Hepatocyte (in vitro differentiated cells): Measurements from ENCODE around the gene RCBTB2. TPM values are rescaled to one million over a fixed set of nuclear protein-coding genes. Genes with fewer than 3 reads are reported as not detected.

Source experiments
- DNase-seq: peaks from one replicate; pipeline ENCODE4 v3.0.0-alpha.2; 2016; ENCODE audit warnings: low spot score
- H2AFZ ChIP-seq: fragments of 200-600 bp; sonication (generic); 2 replicates; pipeline ENCODE4 v1.6.0; 2016; ENCODE audit warnings: antibody characterized with exemption, mild to moderate bottlenecking
- H3K27ac ChIP-seq: fragments of 200-600 bp; sonication (generic); 2 replicates; pipeline ENCODE4 v1.5.1; 2016; ENCODE audit warnings: mild to moderate bottlenecking
- H3K27me3 ChIP-seq: fragments of 200-600 bp; sonication (generic); 2 replicates; pipeline ENCODE4 v1.6.1; 2016
- H3K36me3 ChIP-seq: fragments of 200-600 bp; sonication (generic); replicated peaks from 2 replicates; pipeline ENCODE4 v1.5.1; 2016; ENCODE audit warnings: low read depth; ENCODE audit not compliant: insufficient read depth
- H3K4me1 ChIP-seq: fragments of 200-600 bp; sonication (generic); 2 replicates; pipeline ENCODE4 v1.5.1; 2016; ENCODE audit warnings: mild to moderate bottlenecking, moderate library complexity; ENCODE audit not compliant: insufficient read depth
- H3K4me2 ChIP-seq: fragments of 200-600 bp; sonication (generic); 2 replicates; pipeline ENCODE4 v1.6.0; 2016
- H3K4me3 ChIP-seq: fragments of 200-600 bp; sonication (generic); 2 replicates; pipeline ENCODE4 v1.5.1; 2016; ENCODE audit warnings: mild to moderate bottlenecking
- H3K79me2 ChIP-seq: fragments of 200-600 bp; sonication (generic); 2 replicates; pipeline ENCODE4 v1.6.0; 2017; ENCODE audit warnings: mild to moderate bottlenecking
- H3K9me2 ChIP-seq: fragments of 200-600 bp; sonication (generic); replicated peaks from 2 replicates; pipeline ENCODE4 v1.6.0; 2017; ENCODE audit warnings: mild to moderate bottlenecking; ENCODE audit not compliant: insufficient read depth
- H3K9me3 ChIP-seq: fragments of 200-600 bp; sonication (generic); 2 replicates; pipeline ENCODE4 v1.5.1; 2016; ENCODE audit warnings: low read depth, mild to moderate bottlenecking
- H4K20me1 ChIP-seq: fragments of 200-600 bp; sonication (generic); 2 replicates; pipeline ENCODE4 v1.6.0; 2016; ENCODE audit warnings: mild to moderate bottlenecking; ENCODE audit not compliant: insufficient read depth, poor library complexity, severe bottlenecking
- EZH2 ChIP-seq: fragments of 200-600 bp; sonication (generic); IDR thresholded peaks from 2 replicates; pipeline ENCODE4 v1.6.1; 2016; ENCODE audit warnings: antibody characterized with exemption, mild to moderate bottlenecking, borderline replicate concordance
- EZH2phosphoT487 ChIP-seq: fragments of 200-600 bp; sonication (generic); IDR thresholded peaks from one replicate; pipeline ENCODE4 v1.6.1; 2018; ENCODE audit warnings: antibody characterized with exemption, mild to moderate bottlenecking, low read depth, moderate library complexity; ENCODE audit not compliant: unreplicated experiment, severe bottlenecking
- WGBS: methylation state at CpG from one replicate; pipeline ENCODE4 v1.1.6; 2016; ENCODE audit warnings: low lambda C conversion rate; ENCODE audit errors: missing lambda C conversion rate; 5-methylcytosine and 5-hydroxymethylcytosine counted together
- polyA plus RNA-seq: library from polyadenylated mRNA; unstranded; fragments of >200 nt; fragmentation: Nextera tagmentation; extraction: Ambion mirVana; gene quantifications from 2 replicates; pipeline ENCODE4 v1.2.1, GENCODE V29; 2016
- total RNA-seq: library from RNA; depleted of rRNA; stranded (reverse); fragments of >200 nt; gene quantifications from 2 replicates; pipeline ENCODE4 v1.2.3, GENCODE V29; 2014
- TF ChIP-seq, protein P1 (sequence below): fragments of 200-600 bp; sonication (generic); IDR thresholded peaks from 2 replicates; pipeline ENCODE4 v1.5.1; 2016; ENCODE audit warnings: antibody characterized with exemption, mild to moderate bottlenecking; ENCODE audit not compliant: poor library complexity

The RCBTB2 gene
- total and polyA plus RNA-seq, 2 experiments from 2014 or later, result 8.8 to 12.2 TPM

DNA sequence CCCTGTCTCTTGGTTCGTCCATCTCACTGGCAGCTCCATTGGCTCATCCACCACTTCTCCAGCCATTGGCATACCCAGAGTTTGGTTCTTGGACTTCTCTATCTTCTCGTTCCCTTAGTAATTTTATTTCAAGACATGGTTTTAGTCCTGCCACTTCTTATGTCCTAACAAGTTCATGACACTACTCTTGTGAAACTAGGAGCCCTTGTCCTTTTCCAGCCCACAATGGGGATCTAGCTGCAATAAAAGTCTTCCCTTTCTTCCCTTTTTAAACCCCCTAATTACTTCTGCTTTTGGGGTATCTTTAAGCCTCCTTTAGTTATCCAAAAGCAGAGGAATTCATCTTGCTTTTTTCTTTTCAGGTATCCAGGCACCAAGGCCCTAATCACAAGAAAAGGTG, 2.9 kb upstream of the RCBTB2 start:
- TF ChIP-seq, protein P1, sequence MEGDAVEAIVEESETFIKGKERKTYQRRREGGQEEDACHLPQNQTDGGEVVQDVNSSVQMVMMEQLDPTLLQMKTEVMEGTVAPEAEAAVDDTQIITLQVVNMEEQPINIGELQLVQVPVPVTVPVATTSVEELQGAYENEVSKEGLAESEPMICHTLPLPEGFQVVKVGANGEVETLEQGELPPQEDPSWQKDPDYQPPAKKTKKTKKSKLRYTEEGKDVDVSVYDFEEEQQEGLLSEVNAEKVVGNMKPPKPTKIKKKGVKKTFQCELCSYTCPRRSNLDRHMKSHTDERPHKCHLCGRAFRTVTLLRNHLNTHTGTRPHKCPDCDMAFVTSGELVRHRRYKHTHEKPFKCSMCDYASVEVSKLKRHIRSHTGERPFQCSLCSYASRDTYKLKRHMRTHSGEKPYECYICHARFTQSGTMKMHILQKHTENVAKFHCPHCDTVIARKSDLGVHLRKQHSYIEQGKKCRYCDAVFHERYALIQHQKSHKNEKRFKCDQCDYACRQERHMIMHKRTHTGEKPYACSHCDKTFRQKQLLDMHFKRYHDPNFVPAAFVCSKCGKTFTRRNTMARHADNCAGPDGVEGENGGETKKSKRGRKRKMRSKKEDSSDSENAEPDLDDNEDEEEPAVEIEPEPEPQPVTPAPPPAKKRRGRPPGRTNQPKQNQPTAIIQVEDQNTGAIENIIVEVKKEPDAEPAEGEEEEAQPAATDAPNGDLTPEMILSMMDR, result no peak
- TF ChIP-seq EZH2phosphoT487 (no peak), EZH2 (no peak)
- DNase-seq, result no peak
- H3K36me3 ChIP-seq, result no peaks in the 10 kb centered on the region
- H3K79me2 ChIP-seq, result peaks cover 7% of the 10 kb centered on the region
- H3K27me3 ChIP-seq, result no peaks in the 10 kb centered on the region
- 100% methylated on average over 2 of the region's 2 CpGs for WGBS
- H2AFZ ChIP-seq, result no peak overlapping the region
- H4K20me1 ChIP-seq, result no peaks in the 10 kb centered on the region
- H3K9me3 ChIP-seq, result no peaks in the 10 kb centered on the region
- H3K4me2 ChIP-seq, result no peak overlapping the region
- H3K9me2 ChIP-seq, result no peaks in the 10 kb centered on the region
- no peak overlapping the region for H3K4me3 ChIP-seq
- H3K4me1 ChIP-seq, result peaks cover 9% of the 10 kb centered on the region
- H3K27ac ChIP-seq, result no peak overlapping the region

DNA sequence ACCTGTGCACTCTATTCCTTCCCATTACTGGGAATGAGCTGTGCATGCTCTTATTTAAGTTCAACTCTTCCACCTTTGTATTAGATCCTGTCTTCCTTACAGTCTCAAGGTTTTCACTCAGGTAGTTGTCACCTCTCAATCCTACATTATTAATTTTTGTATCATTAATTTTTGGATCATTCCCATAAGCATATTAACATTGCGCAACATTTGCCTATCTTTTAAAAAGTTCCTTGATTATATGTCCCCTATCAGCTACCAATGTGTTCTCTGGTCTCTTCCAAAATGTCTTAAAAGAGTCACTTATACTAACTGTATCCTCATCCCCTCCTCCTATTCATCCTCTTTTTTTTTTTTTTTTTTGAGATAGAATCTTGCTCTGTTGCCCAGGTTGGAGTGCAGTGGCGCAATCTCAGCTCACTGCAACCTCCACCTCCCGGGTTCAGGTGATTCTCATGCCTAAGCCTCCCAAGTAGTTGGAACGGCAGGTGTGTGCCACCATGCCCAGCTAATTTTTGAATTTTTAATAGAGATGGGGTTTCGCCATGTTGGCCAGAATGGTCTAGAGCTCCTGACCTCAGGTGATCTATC, 2.1 kb upstream of the RCBTB2 start:
- Histone ChIP-seq H3K4me2 (no peak overlapping the region), H3K9me3 (no peaks in the 10 kb centered on the region), H3K27me3 (no peaks in the 10 kb centered on the region), H3K79me2 (peaks cover 13% of the 10 kb centered on the region), H3K9me2 (no peaks in the 10 kb centered on the region), H3K4me1 (peaks cover 9% of the 10 kb centered on the region), H4K20me1 (no peaks in the 10 kb centered on the region), H3K36me3 (no peaks in the 10 kb centered on the region), H3K27ac (no peak overlapping the region), H3K4me3 (no peak overlapping the region), H2AFZ (no peak overlapping the region)
- TF ChIP-seq EZH2phosphoT487 (no peak), EZH2 (no peak)
- TF ChIP-seq, protein P1, result no peak
- WGBS, result over 99% methylated on average over 5 of the region's 5 CpGs
- no peak for DNase-seq

DNA sequence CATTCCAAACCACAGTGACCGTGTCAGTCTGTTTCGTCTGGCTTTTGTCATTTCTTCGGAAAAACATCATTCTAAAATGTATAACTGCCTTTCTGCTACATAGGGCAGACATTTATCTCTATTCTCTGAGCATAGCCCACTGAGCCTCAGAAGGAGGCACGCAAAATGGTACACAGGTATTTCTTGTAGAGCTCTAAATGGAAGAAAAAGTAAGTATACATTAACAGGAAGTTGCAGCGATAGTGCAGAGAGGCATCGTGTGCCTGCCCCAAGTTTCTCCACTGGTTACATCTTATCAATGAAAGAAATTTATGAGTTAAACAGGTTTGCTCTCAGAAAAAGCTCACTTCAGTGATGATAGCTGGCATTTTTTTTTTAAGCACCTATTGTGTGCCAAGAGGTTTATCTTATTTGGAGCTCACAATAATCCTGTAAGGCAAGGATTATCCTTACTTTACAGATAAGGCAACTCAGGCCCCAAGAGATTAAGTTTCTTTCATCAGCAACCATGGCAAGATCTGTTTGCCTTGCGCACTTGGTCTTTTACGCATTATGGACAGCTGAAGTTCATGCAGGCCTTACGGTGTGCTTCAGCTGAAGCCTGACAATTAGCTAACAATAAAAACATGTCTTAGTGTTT, 1.2 kb upstream of the RCBTB2 start:
- H3K4me1 ChIP-seq, result peaks cover 9% of the 10 kb centered on the region
- no peaks in the 10 kb centered on the region for H3K27me3 ChIP-seq
- peak overlapping the region; percentile 90 for H3K27ac ChIP-seq
- no peak overlapping the region for H3K4me3 ChIP-seq
- H3K79me2 ChIP-seq, result peaks cover 18% of the 10 kb centered on the region
- TF ChIP-seq EZH2phosphoT487, result no peak
- TF ChIP-seq, protein P1, result no peak
- TF ChIP-seq EZH2, result no peak
- no peaks in the 10 kb centered on the region for H3K36me3 ChIP-seq
- peak overlapping the region; percentile 41 for H2AFZ ChIP-seq
- H3K4me2 ChIP-seq, result peak overlapping the region; percentile 72
- 45% methylated on average over 9 of the region's 9 CpGs for WGBS
- no peaks in the 10 kb centered on the region for H3K9me3 ChIP-seq
- no peaks in the 10 kb centered on the region for H3K9me2 ChIP-seq
- DNase-seq, result no peak
- H4K20me1 ChIP-seq, result no peaks in the 10 kb centered on the region
